ENCODE results near the gene IGFL2.
A peak's percentile ranks its signal among the peaks of the same experiment; 100 is the strongest.
"Not testable (repeated sequence)": the region's sequence is repeated elsewhere in the genome, so short reads cannot be mapped to it uniquely, and the experiment has no call there.

Gene IGFL2

DNA sequence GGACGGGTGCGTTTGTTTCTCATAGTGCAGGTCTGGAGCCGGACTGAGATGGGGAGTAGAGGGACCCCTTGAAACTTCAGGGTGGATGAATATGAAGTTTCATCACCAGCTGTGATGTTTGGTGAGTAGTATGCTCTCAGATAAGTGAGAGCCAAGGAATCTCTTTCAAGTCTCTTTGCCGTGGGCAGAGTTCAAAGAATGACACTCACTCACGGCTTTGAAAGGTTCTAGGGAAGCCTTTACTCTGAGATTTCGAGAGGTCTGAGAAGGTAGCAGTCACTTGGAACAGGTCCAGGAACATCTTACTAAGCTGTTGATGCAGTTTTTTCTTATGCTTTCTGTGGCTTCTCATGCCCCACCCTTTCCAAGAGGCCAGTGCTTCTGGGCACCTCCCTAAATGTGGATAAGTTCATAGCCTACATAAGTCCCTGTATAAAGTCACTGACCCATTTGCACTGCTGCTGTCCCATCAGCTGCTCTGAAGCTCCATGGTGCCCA is at the start of gene IGFL2:
TSS of gene IGFL2 (plus strand) at position 448 of the 498 bp plus-strand sequence. CDS start at position 489, 41 bp downstream.
- no peak for DNase-seq (ENCODE audit: low read depth)

DNA sequence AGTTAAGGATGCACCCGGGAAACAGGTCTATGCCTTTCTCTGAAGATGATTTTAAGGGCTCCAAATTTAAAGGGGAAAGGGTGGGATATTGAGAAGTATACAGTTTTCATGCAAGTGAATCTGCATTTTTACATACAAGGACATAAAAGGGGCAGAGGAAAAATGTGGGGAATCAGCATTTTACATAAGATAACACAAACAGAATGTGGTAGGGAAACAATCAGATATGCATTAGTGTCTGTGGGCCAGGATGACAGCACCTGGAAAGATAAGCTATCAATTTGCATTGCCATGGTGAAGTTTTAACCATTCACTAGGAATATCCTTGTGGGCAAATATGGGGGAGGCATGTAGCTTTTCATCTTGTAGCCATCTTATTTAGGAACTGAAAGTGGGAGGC is 47.7 kb upstream of the IGFL2 start:
- DNase-seq (ENCODE audit: low read depth): no peak

DNA sequence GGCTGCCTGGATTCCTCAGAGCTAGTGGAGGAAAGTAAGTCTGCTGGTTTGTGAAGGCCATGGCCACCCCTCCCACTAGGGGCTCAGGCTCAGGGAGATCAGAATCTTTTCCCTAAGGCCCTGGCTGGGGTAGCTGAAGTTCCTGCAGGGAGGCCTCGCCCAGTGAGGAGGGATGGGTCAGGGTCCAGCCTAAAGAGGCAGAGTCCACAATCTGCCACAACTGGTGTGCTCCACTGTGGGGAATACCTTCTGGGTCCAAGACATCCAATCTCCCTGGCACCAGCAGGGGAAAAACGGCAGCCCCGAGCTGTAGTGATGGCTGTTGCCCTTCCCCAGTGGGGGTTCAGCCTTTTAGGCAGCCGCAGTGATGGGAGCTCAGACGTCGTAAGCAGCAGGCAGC is 46.7 kb upstream of the IGFL2 start:
- DNase-seq (ENCODE audit: low read depth): no peak

DNA sequence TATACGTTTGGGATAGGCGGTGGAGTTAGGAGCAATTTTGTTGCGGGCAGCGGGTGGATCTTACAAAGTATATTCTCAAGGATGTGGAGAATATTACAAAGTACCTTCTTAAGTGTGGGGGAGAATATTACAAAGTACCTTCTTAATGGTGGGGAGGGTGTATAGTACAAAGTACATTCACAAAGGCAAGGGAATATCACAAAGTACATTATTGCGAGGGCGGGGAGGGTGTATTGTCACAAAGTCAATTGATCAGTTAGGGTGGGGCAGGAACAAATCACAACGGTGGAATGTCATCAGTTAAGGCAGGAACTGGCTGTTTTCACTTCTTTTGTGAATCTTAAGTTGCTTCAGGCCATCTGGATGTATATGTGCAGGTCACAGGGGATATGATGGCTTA is 45.7 kb upstream of the IGFL2 start:
- not testable (repeated sequence) for DNase-seq (ENCODE audit: low read depth)

DNA sequence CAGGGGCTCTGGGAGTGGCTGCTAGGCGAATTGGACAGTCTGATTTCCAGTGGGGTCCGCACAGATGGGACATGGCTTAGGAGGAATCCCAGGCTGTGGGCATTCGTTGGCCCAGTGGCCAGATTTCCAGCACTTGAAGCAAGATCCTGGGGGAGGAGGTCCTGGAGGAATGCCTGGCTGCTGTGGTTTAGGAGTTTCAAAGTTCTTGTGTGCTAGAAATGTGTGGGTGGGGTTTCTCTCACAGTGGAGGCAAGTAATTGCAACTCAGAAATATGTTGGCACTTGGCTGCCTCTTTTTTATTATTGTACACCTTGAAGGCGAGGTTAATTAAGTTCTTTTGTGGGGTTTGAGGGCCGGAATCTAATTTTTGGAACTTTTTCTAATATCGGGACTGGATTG is 40.7 kb upstream of the IGFL2 start:
- no peak for DNase-seq (ENCODE audit: low read depth)

DNA sequence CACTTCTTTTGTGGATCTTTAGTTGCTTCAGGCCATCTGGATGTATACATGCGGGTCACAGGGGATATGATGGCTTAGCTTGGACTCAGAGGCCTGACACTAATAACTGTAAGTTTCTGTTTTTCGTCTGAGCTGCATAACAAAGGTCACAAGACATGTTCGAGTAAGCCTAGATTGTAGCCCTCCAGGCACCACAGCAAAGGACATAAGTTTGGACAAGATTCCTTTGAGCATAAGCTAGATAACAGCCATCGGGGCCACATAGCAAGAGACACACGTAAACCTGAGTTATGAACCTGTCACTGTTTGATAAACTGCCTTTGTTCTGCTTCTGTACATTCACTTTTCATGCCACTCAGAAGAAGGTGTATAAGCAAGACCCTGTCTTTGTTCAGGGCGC is 38.2 kb upstream of the IGFL2 start:
- DNase-seq (ENCODE audit: low read depth): no peak

DNA sequence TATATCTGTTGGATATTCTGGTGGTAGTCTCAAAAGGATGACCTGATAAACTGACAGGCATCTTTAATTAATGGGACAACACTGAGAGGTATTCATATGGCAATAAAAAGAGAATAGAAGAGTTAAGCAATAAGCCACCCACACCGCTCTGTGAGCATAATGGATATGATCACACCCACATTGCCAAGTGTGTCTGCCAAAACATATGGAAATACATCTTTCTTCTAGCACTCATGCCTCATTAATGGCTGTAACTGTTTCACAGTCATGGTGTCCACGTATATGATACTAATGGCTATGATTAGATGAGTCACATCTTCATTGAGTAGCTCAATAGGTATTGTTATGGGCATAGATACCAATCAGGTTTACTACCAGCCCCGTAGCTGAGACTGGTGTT is 36.7 kb upstream of the IGFL2 start:
- DNase-seq (ENCODE audit: low read depth): no peak

DNA sequence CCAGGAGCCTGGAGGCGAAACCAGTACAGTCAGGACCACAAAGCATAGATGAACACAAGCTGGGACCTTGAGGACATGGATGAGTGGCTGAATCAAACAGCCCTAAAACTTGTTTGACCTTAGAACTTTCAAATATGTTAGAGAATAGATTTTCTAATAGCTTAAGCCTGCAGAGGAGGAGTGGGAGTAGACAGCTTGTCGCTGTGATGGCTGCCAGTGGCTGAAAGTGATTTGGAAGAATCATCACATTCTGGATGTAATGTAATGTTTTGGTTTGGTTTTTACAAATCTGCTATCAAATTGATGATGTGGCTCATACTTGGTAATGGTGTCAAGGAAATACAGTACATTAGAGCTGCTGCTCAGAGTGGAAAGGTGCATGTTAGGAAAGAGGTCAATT is 35.5 kb upstream of the IGFL2 start:
- no peak for DNase-seq (ENCODE audit: low read depth)

DNA sequence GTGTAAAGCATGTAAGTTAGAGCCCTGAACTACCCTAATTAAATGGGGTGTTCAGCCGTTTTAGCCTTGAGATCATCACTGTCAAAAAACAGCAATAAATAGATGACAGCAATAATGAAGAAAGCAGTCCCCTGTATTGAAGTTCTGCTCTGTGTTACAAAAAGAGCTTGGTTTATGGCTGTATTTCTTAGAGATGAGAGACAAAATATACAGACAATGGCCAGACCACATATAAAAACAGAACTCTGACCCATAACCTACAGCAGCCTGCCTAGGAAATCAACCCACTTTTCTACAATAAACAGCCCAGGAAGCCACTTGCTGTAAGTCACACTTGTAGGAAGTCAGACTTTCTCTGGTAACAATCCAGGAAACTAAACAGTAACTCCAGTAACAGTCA is 34.3 kb upstream of the IGFL2 start:
- no peak for DNase-seq (ENCODE audit: low read depth)

DNA sequence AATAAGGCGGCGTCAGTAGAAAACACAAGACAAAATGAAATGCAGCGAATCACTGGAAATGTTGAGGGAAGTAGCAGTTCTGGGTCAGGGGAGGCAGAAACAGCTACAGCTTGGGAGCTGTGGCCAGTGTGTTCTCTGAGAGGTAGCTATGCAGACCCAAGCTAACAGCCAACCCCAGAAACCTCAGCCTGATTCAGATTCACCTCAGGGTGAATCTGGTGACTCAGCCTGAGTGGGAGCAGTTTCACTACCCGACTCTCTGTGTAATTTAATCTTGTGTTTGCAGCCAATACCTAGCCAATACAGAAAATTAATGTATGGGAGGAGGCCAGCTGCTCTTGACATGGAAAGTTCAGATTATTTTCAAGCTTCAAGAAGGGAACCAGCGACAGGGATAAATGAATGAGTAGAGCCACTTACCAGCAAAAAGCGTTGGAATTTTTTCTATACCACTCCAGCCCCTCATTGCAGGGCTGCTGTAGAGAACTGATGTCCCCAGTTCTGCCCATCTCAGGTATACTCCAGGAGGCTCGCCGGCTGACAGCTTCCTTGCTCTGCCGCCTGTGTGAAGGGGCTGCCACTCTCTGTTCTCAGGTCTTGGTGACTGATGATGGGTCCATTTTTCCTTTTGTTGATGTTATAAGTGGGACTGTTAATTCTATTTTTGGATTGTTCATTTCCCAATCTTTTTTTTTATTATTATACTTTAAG is 32.5 kb upstream of the IGFL2 start:
- peak; percentile 73 for DNase-seq (ENCODE audit: low read depth)

DNA sequence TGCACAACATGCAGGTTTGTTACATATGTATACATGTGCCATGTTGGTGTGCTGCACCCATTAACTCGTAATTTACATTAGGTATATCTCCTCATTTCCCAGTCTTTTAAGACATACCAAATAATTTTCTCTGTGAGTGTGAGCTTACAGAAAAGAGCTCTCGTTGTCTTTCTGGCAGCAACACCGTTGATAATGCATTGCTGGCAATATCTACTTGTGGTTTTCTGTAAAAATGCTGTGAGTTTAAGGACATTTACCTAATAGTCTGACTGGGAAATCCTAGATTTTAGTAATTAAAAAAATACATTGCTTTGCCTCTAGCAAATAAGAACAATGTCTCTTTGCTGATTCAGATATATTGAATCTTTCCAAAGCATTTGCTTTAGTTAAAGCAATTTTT is 31.9 kb upstream of the IGFL2 start:
- no peak for DNase-seq (ENCODE audit: low read depth)

DNA sequence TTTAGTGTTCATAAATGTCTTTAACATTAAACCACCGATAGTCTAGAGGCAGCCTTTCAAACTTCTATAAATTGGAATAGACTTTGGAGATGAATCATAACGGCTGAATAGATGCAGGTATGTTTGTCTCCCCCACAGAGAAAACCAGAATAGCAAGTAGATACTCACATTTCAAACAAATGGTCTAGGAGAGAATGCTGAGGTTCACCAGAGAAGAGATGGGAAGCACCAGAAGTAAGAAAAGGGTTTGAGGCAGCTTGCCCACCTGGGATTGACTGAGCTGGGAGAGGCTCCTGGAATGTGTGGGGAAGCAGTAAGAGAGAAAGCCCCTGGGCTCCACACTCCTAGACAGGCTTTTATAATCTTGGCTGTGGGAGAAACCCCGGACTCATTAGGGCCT is 29.9 kb upstream of the IGFL2 start:
- DNase-seq (ENCODE audit: low read depth): no peak

DNA sequence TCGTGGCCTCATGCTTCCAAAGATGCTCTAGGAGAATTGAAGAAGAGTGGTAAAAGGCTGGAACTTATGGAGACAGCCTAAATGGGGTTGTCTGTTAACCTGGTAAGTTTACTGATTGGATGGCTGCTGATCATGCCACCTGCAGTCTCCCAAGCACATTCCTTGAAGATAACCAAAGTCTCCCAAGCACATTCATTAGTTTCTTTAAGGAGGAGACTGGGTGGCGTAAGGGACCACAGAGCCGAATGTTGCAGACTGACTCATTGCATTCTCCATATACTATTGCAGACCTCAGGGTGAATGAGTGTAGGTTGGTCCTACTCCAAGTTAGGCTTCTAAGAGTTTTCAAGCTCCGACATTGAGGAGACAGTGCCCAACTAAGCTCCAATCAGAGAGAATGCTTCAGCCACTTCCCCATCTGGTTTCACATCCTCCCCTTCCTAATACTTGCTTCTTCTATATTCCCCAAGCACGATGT is 23.4 kb upstream of the IGFL2 start, which contains the start of gene IGFL3:
TSS of gene IGFL3 (minus strand) at position 51 of the 478 bp plus-strand sequence. CDS start at position 12, 39 bp downstream.
- DNase-seq (ENCODE audit: low read depth): peak; percentile 15

DNA sequence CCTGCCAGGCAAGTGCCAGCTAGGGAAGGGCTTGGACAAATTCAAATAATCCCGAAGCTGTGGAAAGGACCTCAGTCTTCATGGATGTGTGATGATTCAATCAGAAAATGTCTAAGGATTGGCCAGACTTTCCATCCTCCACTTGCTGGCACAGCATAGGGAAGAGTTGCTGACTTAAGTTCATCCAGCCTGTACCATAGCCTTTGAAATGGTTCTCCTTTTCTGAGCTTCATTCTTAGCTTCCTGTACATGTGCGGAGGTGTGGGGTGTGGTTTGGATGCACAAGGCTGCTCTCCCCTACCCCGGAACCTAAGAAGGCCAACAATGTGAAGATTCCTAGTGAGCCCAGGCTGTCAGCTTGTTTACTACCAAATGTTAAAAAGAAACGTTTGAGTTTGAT is 22.6 kb upstream of the IGFL2 start:
- DNase-seq (ENCODE audit: low read depth): no peak

DNA sequence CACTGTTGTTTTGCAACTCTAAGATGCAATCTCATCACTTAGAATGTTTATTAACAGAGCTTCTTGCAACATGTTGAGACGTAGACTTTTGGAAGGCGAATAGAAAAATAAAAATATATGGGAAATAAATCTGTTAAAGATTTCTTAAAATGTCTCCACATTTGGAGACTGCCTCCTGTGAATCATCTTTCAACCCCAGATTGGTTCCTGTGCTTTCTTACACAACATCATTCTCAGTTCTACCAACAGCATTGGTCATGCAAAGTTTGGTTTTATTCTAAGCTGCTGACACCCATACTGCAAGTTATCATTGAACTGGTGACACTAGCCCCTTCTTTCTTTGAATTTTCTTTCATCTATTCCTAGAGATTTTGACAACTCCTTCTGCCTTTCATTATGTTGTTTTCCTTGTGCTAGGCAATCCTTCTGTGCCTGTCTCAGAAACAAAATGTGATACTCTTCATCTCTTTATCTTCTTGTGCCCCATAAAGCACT is 21.9 kb upstream of the IGFL2 start:
- no peak for DNase-seq (ENCODE audit: low read depth)

DNA sequence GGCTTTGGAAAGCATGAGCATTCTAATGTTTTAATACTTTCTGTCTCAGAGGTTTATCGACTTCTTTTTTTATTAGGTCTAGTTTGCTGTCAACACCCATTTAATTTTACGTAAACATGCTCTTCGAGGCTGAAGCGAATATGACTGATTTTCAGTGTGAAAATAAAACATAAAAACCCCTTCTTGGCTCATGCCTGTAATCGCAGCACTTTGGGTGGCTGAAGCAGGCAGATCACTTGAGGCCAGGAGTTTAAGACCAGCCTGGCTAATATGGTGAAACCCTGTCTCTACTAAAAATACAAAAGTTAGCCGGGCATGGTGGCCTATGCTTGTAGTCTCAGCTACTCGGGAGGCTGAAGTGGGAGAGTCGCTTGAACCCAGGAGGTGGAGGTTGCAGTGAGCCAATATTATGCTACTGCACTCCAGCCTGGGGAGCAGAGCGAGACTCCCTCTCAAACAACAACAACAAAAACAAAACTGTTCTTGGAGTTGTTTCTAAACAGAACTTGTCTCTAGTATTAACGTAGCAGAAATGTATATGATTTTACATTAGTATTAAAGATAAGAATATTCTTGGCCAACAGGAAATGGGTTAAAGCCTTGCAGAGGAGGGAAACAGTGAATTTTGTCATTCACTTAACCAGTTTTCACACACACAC is 16.4 kb upstream of the IGFL2 start:
- no peak for DNase-seq (ENCODE audit: low read depth)

DNA sequence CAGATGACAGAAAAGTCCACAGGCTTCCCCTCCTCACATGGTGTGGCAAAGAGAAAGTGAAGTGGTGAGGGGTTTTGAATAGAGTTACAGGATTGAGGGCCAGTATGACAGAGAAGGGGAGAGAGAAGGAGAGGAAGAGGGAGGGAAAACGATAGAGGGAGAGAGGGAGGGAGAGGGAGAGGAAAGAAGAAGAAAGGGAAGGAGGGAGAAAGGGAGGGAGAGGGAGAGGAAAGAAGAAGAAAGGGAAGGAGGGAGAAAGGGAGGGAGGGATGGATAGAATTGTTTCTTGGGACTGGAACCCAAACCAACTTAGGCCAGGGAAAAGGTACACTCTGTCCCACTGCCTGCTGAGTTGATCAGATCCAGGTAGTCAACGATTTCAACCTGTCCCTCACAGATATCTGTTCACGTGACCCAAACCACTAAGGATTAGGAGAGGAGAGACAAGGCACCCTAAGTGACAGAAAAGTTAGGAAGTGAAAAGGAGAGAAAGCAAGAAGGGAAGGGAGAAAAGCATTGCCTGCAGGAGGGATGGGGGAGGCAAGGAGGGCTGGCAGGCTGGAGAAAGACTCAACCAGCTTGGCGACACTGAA is 15.4 kb upstream of the IGFL2 start:
- no peak for DNase-seq (ENCODE audit: low read depth)

DNA sequence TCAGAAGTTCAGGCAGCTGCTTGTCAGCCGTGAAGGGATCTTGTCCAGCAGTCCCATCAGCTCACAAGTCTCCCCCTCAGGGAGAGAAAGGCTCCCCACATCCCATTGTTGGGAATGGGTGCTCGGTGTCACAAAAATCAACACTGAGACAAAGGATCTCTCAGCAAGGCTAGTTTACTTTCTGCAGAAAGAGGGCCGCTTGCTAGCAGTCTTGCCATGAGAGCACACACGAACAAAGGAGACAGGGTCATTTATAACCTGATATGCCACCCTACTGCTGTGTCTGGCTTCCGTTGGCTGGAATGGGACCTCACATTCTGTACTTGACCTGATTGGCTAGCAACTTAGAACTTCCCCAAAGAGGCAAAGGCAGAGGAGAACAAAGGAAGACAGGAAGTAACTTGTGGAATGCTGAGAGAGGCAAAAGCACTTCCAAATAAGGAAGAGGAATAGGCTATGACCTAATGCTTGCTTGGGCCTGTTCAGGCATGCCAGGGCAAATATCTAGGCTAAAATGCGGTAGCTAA is 14.9 kb upstream of the IGFL2 start:
- peak; percentile 37 for DNase-seq (ENCODE audit: low read depth)

DNA sequence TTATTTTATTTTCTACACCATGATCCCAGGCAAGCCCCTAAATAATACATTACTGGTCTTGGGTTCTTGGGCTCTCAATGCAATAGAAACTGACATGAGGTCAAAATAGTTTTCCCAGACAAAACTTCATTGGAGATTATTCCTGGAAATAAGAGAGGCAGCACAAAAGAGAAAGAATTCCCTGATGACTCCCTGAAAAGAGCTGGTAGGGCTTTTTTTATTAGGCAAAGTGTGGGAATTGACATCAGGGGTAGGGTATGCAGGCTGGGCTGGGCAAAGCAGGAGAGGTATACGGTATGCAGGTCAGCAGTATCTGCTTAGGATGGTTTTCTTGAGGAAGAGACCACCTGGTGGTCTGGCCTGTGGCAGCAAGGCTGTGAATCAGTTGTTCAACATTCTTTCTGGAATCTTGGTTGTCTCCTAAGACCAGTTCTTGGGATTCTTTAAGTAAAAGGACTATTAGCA is 14.2 kb upstream of the IGFL2 start:
- no peak for DNase-seq (ENCODE audit: low read depth)

DNA sequence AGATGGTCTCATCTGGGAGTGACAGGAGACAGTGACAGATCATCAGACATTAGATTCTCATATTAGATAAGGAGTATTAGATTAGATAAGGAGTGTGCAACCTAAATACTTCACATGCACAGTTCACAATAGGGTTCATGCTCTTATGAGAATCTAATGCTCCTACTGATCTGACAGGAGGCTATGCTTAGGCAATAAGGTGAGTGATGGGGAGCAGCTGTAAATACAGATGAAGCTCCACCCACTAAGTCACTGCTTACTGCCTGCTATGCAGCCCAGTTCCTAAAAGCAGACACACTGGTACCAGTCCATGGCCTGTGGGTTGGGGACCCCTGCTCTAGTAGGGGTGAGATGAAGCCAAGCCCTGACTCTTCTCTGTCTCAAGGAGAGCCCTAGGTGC is 13.5 kb upstream of the IGFL2 start:
- no peak for DNase-seq (ENCODE audit: low read depth)

DNA sequence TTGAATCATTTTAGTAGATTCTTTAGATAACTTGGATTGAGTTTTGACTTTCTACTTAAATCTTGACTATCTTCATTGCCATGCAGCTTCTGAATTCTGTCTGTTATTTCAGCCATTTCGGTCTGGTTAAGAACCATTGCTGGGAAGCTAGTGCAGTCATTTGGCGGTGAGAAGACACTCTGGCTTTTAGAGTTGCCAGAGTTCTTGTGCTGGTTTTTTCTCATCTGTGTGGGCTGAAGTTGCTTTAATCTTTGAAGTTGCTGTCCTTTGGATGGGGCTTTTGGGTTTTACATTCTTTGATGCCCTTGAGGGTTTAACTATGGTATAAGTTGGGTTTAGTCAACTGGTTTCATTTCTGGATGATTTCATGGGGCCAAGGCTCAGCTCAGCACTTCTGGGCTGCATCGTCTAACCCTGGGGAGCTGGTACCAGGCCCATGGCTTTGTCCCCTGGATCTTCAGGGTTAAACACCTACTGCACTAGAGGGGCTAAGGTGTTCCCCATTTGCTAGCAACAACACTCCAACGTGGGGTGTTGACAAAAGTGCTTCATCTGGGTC is 10.0 kb upstream of the IGFL2 start:
- DNase-seq (ENCODE audit: low read depth): no peak

DNA sequence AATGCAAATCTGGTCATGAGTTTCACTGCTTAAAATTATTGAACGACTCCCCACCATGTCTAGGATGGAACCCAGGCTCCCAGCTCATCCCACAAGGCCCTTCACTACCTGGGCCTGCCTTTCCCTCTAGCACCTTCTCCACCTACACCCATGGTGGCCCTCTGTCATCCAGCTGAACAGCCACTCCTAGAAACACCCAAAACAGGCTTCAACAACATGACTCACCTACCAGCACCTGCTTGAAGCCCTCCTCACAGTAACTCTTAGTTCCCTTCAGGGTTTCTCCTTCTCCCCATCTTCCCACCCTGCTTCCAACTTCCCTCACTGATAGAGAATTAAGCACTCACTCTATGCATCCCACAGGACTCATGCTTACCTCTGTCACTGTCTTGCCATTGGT is 6.6 kb upstream of the IGFL2 start:
- DNase-seq (ENCODE audit: low read depth): no peak
